ENCODE results near the gene MAP6. TPM values are rescaled to one million over a fixed set of nuclear protein-coding genes. Genes with fewer than 3 reads are reported as not detected.

Gene MAP6
- total and polyA plus RNA-seq, 3 experiments from 2014 or later, result 0.07 to 0.16 TPM; not detected in 1

- Mint-ChIP-seq H3K36me3 (peaks cover 0 to 5% (median 0%) of the 10 kb centered on the region in 3 donors), H3K4me1 (peaks cover 11 to 19% (median 13%) of the 10 kb centered on the region in 3 donors), H3K27me3 (peaks cover 0 to 11% of the 10 kb centered on the region in 2 donors), H3K27ac (peak overlapping the region in 7 of 8 donors; percentile 50 to 80 (median 66)), H3K9me3 (no peaks in the 10 kb centered on the region), H3K4me3 (peak overlapping the region; percentile 58 to 90 (median 82))
- Histone ChIP-seq H3K9me3 (ENCODE audit: low read length) (no peaks in the 10 kb centered on the region), H3K4me1 (ENCODE audit: insufficient read depth, low read length) (peaks cover 8% of the 10 kb centered on the region), H3K27me3 (ENCODE audit: insufficient read depth, low read length, poor library complexity, severe bottlenecking) (no peaks in the 10 kb centered on the region), H3K36me3 (ENCODE audit: insufficient read depth, low read length) (no peaks in the 10 kb centered on the region), H3K4me3 (ENCODE audit: low read length) (peak overlapping the region; percentile 83), H3K27ac (ENCODE audit: low read depth, low read length) (peak overlapping the region; percentile 47)
- ChIA-PET POLR2A (no interaction called here), CTCF (interaction anchor here (0.6 kb wide), 1 partner anchor 8 kb away, joined by 3 read pairs; no protein-coding TSS in a partner anchor)
- DNase-seq, result no peak
These were observed 84.8 kb downstream of the MAP6 start for GRCh38 chr11:75583718-75584658.

GRCh38 chr11:75582895-75583717, 85.7 kb downstream of the MAP6 start:
- H3K4me1 Mint-ChIP-seq, result peaks cover 11 to 19% (median 13%) of the 10 kb centered on the region in 3 donors
- H3K27me3 Mint-ChIP-seq, result peaks cover 3 to 11% of the 10 kb centered on the region in 2 donors
- peak overlapping the region; percentile 83 for H3K4me3 ChIP-seq (ENCODE audit: low read length)
- no peaks in the 10 kb centered on the region for H3K9me3 ChIP-seq (ENCODE audit: low read length)
- ChIA-PET CTCF (no interaction called here), POLR2A (interaction anchor here (0.6 kb wide), 1 partner anchor 9 kb away, joined by 4 read pairs; no protein-coding TSS in a partner anchor)
- no peaks in the 10 kb centered on the region for H3K36me3 ChIP-seq (ENCODE audit: insufficient read depth, low read length)
- H3K27me3 ChIP-seq (ENCODE audit: insufficient read depth, low read length, poor library complexity, severe bottlenecking), result no peaks in the 10 kb centered on the region
- H3K4me1 ChIP-seq (ENCODE audit: insufficient read depth, low read length), result peaks cover 8% of the 10 kb centered on the region
- peak; percentile 20 to 79 (median 41) for DNase-seq
- H3K27ac ChIP-seq (ENCODE audit: low read depth, low read length), result peak overlapping the region; percentile 47
- H3K27ac Mint-ChIP-seq, result peak overlapping the region; percentile 9 to 89 (median 82)
- H3K4me3 Mint-ChIP-seq, result peak overlapping the region; percentile 79 to 90 (median 87)
- H3K9me3 Mint-ChIP-seq, result no peaks in the 10 kb centered on the region
- peaks cover 0 to 5% (median 0%) of the 10 kb centered on the region in 3 donors for H3K36me3 Mint-ChIP-seq

GRCh38 chr11:75582506-75582894, 86.3 kb downstream of the MAP6 start:
- no peak overlapping the region for H3K27ac ChIP-seq (ENCODE audit: low read depth, low read length)
- ChIA-PET CTCF (no interaction called here), POLR2A (interaction anchor here (0.6 kb wide), 1 partner anchor 9 kb away, joined by 4 read pairs; no protein-coding TSS in a partner anchor)
- H3K27ac Mint-ChIP-seq, result peak overlapping the region; percentile 45 to 91 (median 84)
- no peaks in the 10 kb centered on the region for H3K9me3 Mint-ChIP-seq
- DNase-seq, result no peak
- no peaks in the 10 kb centered on the region for H3K36me3 ChIP-seq (ENCODE audit: insufficient read depth, low read length)
- peaks cover 4 to 11% of the 10 kb centered on the region in 2 donors for H3K27me3 Mint-ChIP-seq
- no peaks in the 10 kb centered on the region for H3K9me3 ChIP-seq (ENCODE audit: low read length)
- H3K27me3 ChIP-seq (ENCODE audit: insufficient read depth, low read length, poor library complexity, severe bottlenecking), result no peaks in the 10 kb centered on the region
- peaks cover 11 to 19% (median 13%) of the 10 kb centered on the region in 3 donors for H3K4me1 Mint-ChIP-seq
- peak overlapping the region; percentile 79 to 90 (median 87) for H3K4me3 Mint-ChIP-seq
- peaks cover 8% of the 10 kb centered on the region for H3K4me1 ChIP-seq (ENCODE audit: insufficient read depth, low read length)
- H3K36me3 Mint-ChIP-seq, result peaks cover 0 to 5% (median 0%) of the 10 kb centered on the region in 3 donors
- H3K4me3 ChIP-seq (ENCODE audit: low read length), result peak overlapping the region; percentile 83

GRCh38 chr11:75579841-75580240, 89.0 kb downstream of the MAP6 start:
- Histone ChIP-seq H3K9me3 (ENCODE audit: low read length) (no peaks in the 10 kb centered on the region), H3K36me3 (ENCODE audit: insufficient read depth, low read length) (no peaks in the 10 kb centered on the region), H3K27me3 (ENCODE audit: insufficient read depth, low read length, poor library complexity, severe bottlenecking) (no peaks in the 10 kb centered on the region), H3K4me1 (ENCODE audit: insufficient read depth, low read length) (peaks cover 8% of the 10 kb centered on the region), H3K4me3 (ENCODE audit: low read length) (no peak overlapping the region), H3K27ac (ENCODE audit: low read depth, low read length) (no peak overlapping the region)
- H3K4me3 Mint-ChIP-seq, result peak overlapping the region in 1 of 7 donors; percentile 48
- CTCF ChIA-PET, result no interaction called here
- H3K27me3 Mint-ChIP-seq, result peaks cover 4 to 8% of the 10 kb centered on the region in 2 donors
- H3K9me3 Mint-ChIP-seq, result no peaks in the 10 kb centered on the region
- no peak for DNase-seq
- peaks cover 0 to 5% (median 0%) of the 10 kb centered on the region in 3 donors for H3K36me3 Mint-ChIP-seq
- H3K4me1 Mint-ChIP-seq, result peaks cover 13 to 22% (median 14%) of the 10 kb centered on the region in 3 donors
- POLR2A ChIA-PET, result no interaction called here
- H3K27ac Mint-ChIP-seq, result no peak overlapping the region

GRCh38 chr11:75578977-75579376, 89.9 kb downstream of the MAP6 start:
- Mint-ChIP-seq H3K4me1 (peaks cover 13 to 18% (median 14%) of the 10 kb centered on the region in 3 donors), H3K9me3 (no peaks in the 10 kb centered on the region), H3K4me3 (no peak overlapping the region), H3K27ac (no peak overlapping the region), H3K36me3 (peaks cover 0 to 5% (median 0%) of the 10 kb centered on the region in 3 donors), H3K27me3 (peaks cover 4 to 8% of the 10 kb centered on the region in 2 donors)
- no peak overlapping the region for H3K27ac ChIP-seq (ENCODE audit: low read depth, low read length)
- no peaks in the 10 kb centered on the region for H3K36me3 ChIP-seq (ENCODE audit: insufficient read depth, low read length)
- DNase-seq, result no peak
- H3K4me3 ChIP-seq (ENCODE audit: low read length), result no peak overlapping the region
- no peaks in the 10 kb centered on the region for H3K27me3 ChIP-seq (ENCODE audit: insufficient read depth, low read length, poor library complexity, severe bottlenecking)
- peaks cover 8% of the 10 kb centered on the region for H3K4me1 ChIP-seq (ENCODE audit: insufficient read depth, low read length)
- ChIA-PET CTCF (no interaction called here), POLR2A (no interaction called here)
- H3K9me3 ChIP-seq (ENCODE audit: low read length), result no peaks in the 10 kb centered on the region

GRCh38 chr11:75577207-75577606, 91.6 kb downstream of the MAP6 start:
- CTCF ChIA-PET, result interaction anchor here (0.7 to 5.4 kb wide), 8 partner anchors 10 to 31 kb away, joined by 3 to 44 read pairs (median 4); no protein-coding TSS in a partner anchor
- H3K36me3 Mint-ChIP-seq, result peaks cover 0 to 17% (median 0%) of the 10 kb centered on the region in 3 donors
- POLR2A ChIA-PET, result no interaction called here

GRCh38 chr11:75576499-75576918, 92.3 kb downstream of the MAP6 start:
- Histone ChIP-seq H3K9me3 (ENCODE audit: low read length) (no peaks in the 10 kb centered on the region), H3K27ac (ENCODE audit: low read depth, low read length) (no peak overlapping the region), H3K4me1 (ENCODE audit: insufficient read depth, low read length) (no peaks in the 10 kb centered on the region), H3K36me3 (ENCODE audit: insufficient read depth, low read length) (no peaks in the 10 kb centered on the region), H3K27me3 (ENCODE audit: insufficient read depth, low read length, poor library complexity, severe bottlenecking) (no peaks in the 10 kb centered on the region), H3K4me3 (ENCODE audit: low read length) (no peak overlapping the region)
- Mint-ChIP-seq H3K36me3 (peaks cover 0 to 24% (median 0%) of the 10 kb centered on the region in 3 donors), H3K27me3 (peaks cover 0 to 4% of the 10 kb centered on the region in 2 donors), H3K4me3 (peak overlapping the region in 1 of 7 donors; percentile 30), H3K4me1 (peaks cover 0 to 3% (median 3%) of the 10 kb centered on the region in 3 donors), H3K9me3 (no peaks in the 10 kb centered on the region), H3K27ac (peak overlapping the region in 2 of 8 donors; percentile 37 to 40)
- ChIA-PET CTCF (interaction anchor here (0.7 to 5.4 kb wide), 6 partner anchors 10 to 132 kb away, joined by 3 to 44 read pairs (median 5); no protein-coding TSS in a partner anchor), POLR2A (no interaction called here)
- no peak for DNase-seq

More at GRCh38 chr11:75577207-75577606, 91.6 kb downstream of the MAP6 start:
- no peak overlapping the region for H3K27ac Mint-ChIP-seq
- Histone ChIP-seq H3K9me3 (ENCODE audit: low read length) (no peaks in the 10 kb centered on the region), H3K27ac (ENCODE audit: low read depth, low read length) (no peak overlapping the region), H3K4me1 (ENCODE audit: insufficient read depth, low read length) (no peaks in the 10 kb centered on the region), H3K27me3 (ENCODE audit: insufficient read depth, low read length, poor library complexity, severe bottlenecking) (no peaks in the 10 kb centered on the region), H3K36me3 (ENCODE audit: insufficient read depth, low read length) (no peaks in the 10 kb centered on the region), H3K4me3 (ENCODE audit: low read length) (no peak overlapping the region)
- peak; percentile 29 to 72 (median 45) for DNase-seq
- H3K4me1 Mint-ChIP-seq, result peaks cover 5 to 6% (median 5%) of the 10 kb centered on the region in 3 donors
- no peaks in the 10 kb centered on the region for H3K9me3 Mint-ChIP-seq
- peak overlapping the region in 1 of 7 donors; percentile 23 for H3K4me3 Mint-ChIP-seq
- peaks cover 2 to 4% of the 10 kb centered on the region in 2 donors for H3K27me3 Mint-ChIP-seq
